Natural killer cell (primary cell): ENCODE data around the gene CEMIP. TPM values are rescaled to one million over a fixed set of nuclear protein-coding genes. Genes with fewer than 3 reads are reported as not detected.

Experiments used
- ATAC-seq, 3 donors: fragments of 150-1000 bp in 2 of 3; fragments of 200-7000 bp in 1 of 3; cut with Tn5 transposase; 1 replicate in 1 of 3; 2 replicates in 2 of 3; pipeline ENCODE4 v1.10.0; 2021; ENCODE audit warnings: mild to moderate bottlenecking in 2 of 3, moderate library complexity in 2 of 3
- DNase-seq, 2 donors: peaks; one replicate each; pipeline versions ENCODE4 v3.0.0 to v3.0.0-alpha.2; 2013 to 2021; ENCODE audit warnings: mixed read lengths in 1 of 2
- H3K27ac ChIP-seq: one replicate; pipeline ENCODE4 v1.5.1; 2013; ENCODE audit warnings: mild to moderate bottlenecking, low read length
- H3K27me3 ChIP-seq: one replicate; pipeline ENCODE4 v1.6.1; 2013; ENCODE audit warnings: low read length; ENCODE audit not compliant: control insufficient read depth, insufficient read depth
- H3K36me3 ChIP-seq: one replicate; pipeline ENCODE4 v1.6.1; 2013; ENCODE audit warnings: low read length; ENCODE audit not compliant: control insufficient read depth, insufficient read depth
- H3K4me1 ChIP-seq: one replicate; pipeline ENCODE4 v1.6.1; 2013; ENCODE audit warnings: low read length; ENCODE audit not compliant: control insufficient read depth, insufficient read depth
- H3K4me3 ChIP-seq: one replicate; pipeline ENCODE4 v1.5.1; 2013; ENCODE audit warnings: low read length
- H3K9me3 ChIP-seq: one replicate; pipeline ENCODE4 v1.6.1; 2013; ENCODE audit warnings: low read length; ENCODE audit not compliant: control insufficient read depth, insufficient read depth
- H3K27ac Mint-ChIP-seq, 2 donors: one replicate each; pipeline ENCODE4 v1.8.0; 2022; ENCODE audit warnings: mild to moderate bottlenecking in 2 of 2, mixed read lengths in 2 of 2, moderate library complexity in 1 of 2
- H3K27me3 Mint-ChIP-seq, 2 donors: one replicate each; pipeline ENCODE4 v1.8.0; 2022; ENCODE audit warnings: low read depth in 2 of 2, mixed read lengths in 2 of 2
- H3K36me3 Mint-ChIP-seq: one replicate; pipeline ENCODE4 v1.8.0; 2022; ENCODE audit warnings: mixed read lengths
- H3K4me1 Mint-ChIP-seq, 2 donors: one replicate each; pipeline ENCODE4 v1.8.0; 2022; ENCODE audit warnings: mixed read lengths in 2 of 2
- H3K4me3 Mint-ChIP-seq: one replicate; pipeline ENCODE4 v1.8.0; 2022; ENCODE audit warnings: mild to moderate bottlenecking, moderate library complexity, mixed read lengths
- H3K9me3 Mint-ChIP-seq, 2 donors: one replicate each; pipeline ENCODE4 v1.8.0; 2022; ENCODE audit warnings: mixed read lengths in 2 of 2
- CTCF ChIP-seq: fragments of 200-600 bp; IDR thresholded peaks from one replicate; pipeline ENCODE4 v1.8.0; 2022; ENCODE audit warnings: antibody characterized with exemption
- WGBS: methylation state at CpG from one replicate; pipeline ENCODE4 v1.1.7; 2013; ENCODE audit warnings: missing lambda C conversion rate; ENCODE audit not compliant: insufficient coverage; 5-methylcytosine and 5-hydroxymethylcytosine counted together
- intact Hi-C: fragments of 100-400 bp; cut with micrococcal nuclease; formaldehyde crosslinking; loops from one replicate; pipeline ENCODE4 v1.14.2; 2022
- total RNA-seq, 4 donors: library from RNA; stranded (reverse); fragments of 120-200 nt in 1 of 4; gene quantifications; one replicate each; pipeline versions ENCODE4 v1.2.3 to v1.2.4, GENCODE V29; 2013 to 2022

The CEMIP gene
- total RNA-seq, 3 donors from 2014 or later (not counting 1 experiment from before 2014, with no cell fraction given) = 0.07 to 0.82 TPM; not detected in 1

- no peak for ATAC-seq
Observed at GRCh38 chr15:80885016-80885579, 105.9 kb downstream of the CEMIP start.

GRCh38 chr15:80887148-80887547 is 108.0 kb downstream of the CEMIP start:
- no peak overlapping the region for H3K27ac ChIP-seq
- H3K9me3 ChIP-seq = no peaks in the 10 kb centered on the region
- Mint-ChIP-seq H3K27me3 (no peaks in the 10 kb centered on the region), H3K4me3 (no peak overlapping the region), H3K9me3 (no peaks in the 10 kb centered on the region), H3K36me3 (no peaks in the 10 kb centered on the region), H3K4me1 (peaks cover 13 to 20% of the 10 kb centered on the region in 2 donors), H3K27ac (no peak overlapping the region)
- intact Hi-C loops = no loop called here
- no peak overlapping the region for H3K4me3 ChIP-seq
- H3K4me1 ChIP-seq = no peaks in the 10 kb centered on the region
- H3K27me3 ChIP-seq = no peaks in the 10 kb centered on the region
- DNase-seq (no peak), ATAC-seq (no peak)
- 91% methylated on average over 4 of the region's 4 CpGs for WGBS
- H3K36me3 ChIP-seq = no peaks in the 10 kb centered on the region
- no peak for TF ChIP-seq CTCF

More at GRCh38 chr15:80885016-80885579, 105.9 kb downstream of the CEMIP start:
- H3K4me3 ChIP-seq = no peak overlapping the region
- 91% methylated on average over 6 of the region's 6 CpGs for WGBS
- H3K27me3 Mint-ChIP-seq = no peaks in the 10 kb centered on the region
- no peak for TF ChIP-seq CTCF
- H3K9me3 ChIP-seq = no peaks in the 10 kb centered on the region
- no peak for DNase-seq
- H3K27me3 ChIP-seq = no peaks in the 10 kb centered on the region
- no peaks in the 10 kb centered on the region for H3K36me3 Mint-ChIP-seq
- H3K36me3 ChIP-seq = no peaks in the 10 kb centered on the region
- H3K4me1 Mint-ChIP-seq = no peaks in the 10 kb centered on the region
- no peaks in the 10 kb centered on the region for H3K4me1 ChIP-seq
- intact Hi-C loops = no loop called here
- no peak overlapping the region for H3K27ac Mint-ChIP-seq
- H3K4me3 Mint-ChIP-seq = no peak overlapping the region
- H3K9me3 Mint-ChIP-seq = no peaks in the 10 kb centered on the region
- no peak overlapping the region for H3K27ac ChIP-seq

- intact Hi-C loops = no loop called here
- peaks cover 13 to 24% of the 10 kb centered on the region in 2 donors for H3K4me1 Mint-ChIP-seq
Observed at GRCh38 chr15:80888846-80889245, 109.7 kb downstream of the CEMIP start.

More at GRCh38 chr15:80888846-80889245, 109.7 kb downstream of the CEMIP start:
- Mint-ChIP-seq H3K27ac (no peak overlapping the region), H3K9me3 (no peaks in the 10 kb centered on the region), H3K4me3 (no peak overlapping the region), H3K36me3 (no peaks in the 10 kb centered on the region), H3K27me3 (no peaks in the 10 kb centered on the region)
- Histone ChIP-seq H3K27ac (no peak overlapping the region), H3K4me3 (no peak overlapping the region), H3K27me3 (no peaks in the 10 kb centered on the region), H3K4me1 (no peaks in the 10 kb centered on the region), H3K9me3 (no peaks in the 10 kb centered on the region), H3K36me3 (no peaks in the 10 kb centered on the region)
- ATAC-seq (no peak), DNase-seq (no peak)
- WGBS = 58% methylated on average over 3 of the region's 3 CpGs
- TF ChIP-seq CTCF = no peak
